Neuron (in vitro differentiated cells): Measurements from ENCODE around the gene JAK1.

Experiments used
- H2AFZ ChIP-seq: one replicate; pipeline ENCODE4 v1.6.1; 2013; ENCODE audit warnings: low read depth, mild to moderate bottlenecking, inconsistent platforms, low read length, moderate library complexity
- H3K27me3 ChIP-seq: one replicate; pipeline ENCODE4 v1.6.1; 2013; ENCODE audit warnings: low read length; ENCODE audit not compliant: insufficient read depth
- H3K36me3 ChIP-seq: one replicate; pipeline ENCODE4 v1.6.1; 2013; ENCODE audit warnings: low read length; ENCODE audit not compliant: insufficient read depth
- H3K4me1 ChIP-seq: one replicate; pipeline ENCODE4 v1.6.1; 2013; ENCODE audit warnings: low read length; ENCODE audit not compliant: insufficient read depth
- H3K4me3 ChIP-seq: 2 replicates; pipeline ENCODE4 v1.5.1; 2013; ENCODE audit warnings: mild to moderate bottlenecking, low read length, moderate library complexity
- H3K9me3 ChIP-seq: one replicate; pipeline ENCODE4 v1.6.1; 2013; ENCODE audit warnings: low read length

JAK1 gene

DNA sequence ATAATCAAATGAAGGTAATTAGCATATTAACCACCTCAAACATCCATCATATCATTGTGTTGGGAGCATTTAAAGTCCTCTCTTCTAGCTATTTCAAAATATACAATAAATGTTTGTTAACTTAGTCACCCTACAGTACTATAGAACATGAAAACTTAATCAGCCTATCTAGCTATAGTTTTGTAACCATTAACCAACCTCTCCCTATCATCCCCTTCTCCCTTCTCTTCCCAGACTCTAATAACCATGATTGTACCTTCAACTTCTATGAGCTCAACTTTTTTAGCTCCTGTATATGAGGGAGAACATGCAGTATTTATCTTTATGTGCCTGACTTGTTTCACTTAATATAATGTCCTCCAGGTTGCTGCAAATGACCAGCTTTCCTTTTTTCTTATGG, 167.5 kb downstream of the JAK1 start:
- H2AFZ ChIP-seq: no peak overlapping the region
- no peaks in the 10 kb centered on the region for H3K4me1 ChIP-seq
- H3K4me3 ChIP-seq: no peak overlapping the region
- no peaks in the 10 kb centered on the region for H3K36me3 ChIP-seq
- H3K27me3 ChIP-seq: no peaks in the 10 kb centered on the region
- no peaks in the 10 kb centered on the region for H3K9me3 ChIP-seq

DNA sequence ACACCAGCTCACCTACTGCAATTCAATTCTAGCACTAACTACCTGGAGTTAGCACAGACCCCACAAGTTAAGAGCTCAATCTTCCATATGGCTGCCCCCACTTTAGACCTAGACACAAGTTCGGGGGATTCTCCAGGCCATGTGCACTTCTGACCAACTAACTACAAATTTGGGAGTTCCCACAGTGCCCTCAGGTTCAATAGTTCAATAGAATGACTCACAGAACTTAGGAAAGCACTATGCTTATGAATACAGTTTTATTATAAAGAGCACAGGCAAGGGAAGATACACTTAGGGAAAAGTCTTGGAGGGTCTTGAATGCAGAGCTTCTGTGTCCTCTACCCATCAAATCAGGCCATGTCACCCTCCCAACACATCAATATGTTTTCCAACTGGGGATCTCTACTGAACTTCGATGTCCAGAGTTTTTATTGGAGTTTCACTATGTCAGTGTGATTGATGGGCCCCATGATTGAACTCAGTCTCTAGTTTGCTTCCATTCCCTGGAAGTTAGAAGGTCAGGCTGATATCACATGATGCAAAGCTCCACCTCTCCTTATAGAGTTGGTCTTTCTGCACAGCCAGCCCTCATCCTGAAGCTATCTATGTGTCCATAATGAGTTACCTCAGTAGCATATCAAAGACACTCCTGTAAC, 175.4 kb downstream of the JAK1 start:
- Histone ChIP-seq H3K36me3 (peaks cover 15% of the 10 kb centered on the region), H3K4me3 (no peak overlapping the region), H3K4me1 (no peaks in the 10 kb centered on the region), H3K27me3 (no peaks in the 10 kb centered on the region), H3K9me3 (peaks cover 14% of the 10 kb centered on the region), H2AFZ (no peak overlapping the region)
